Right lobe of liver (tissue), 6 donors: ENCODE data around the gene CACNA1D. TPM values are rescaled to one million over a fixed set of nuclear protein-coding genes. Genes with fewer than 3 reads are reported as not detected.

ENCODE experiments used
- ATAC-seq, 4 donors: fragments of 200-7000 bp; cut with Tn5 transposase; one replicate each; pipeline ENCODE4 v1.9.1; 2020; ENCODE audit warnings: mild to moderate bottlenecking in 4 of 4, moderate library complexity in 4 of 4
- DNase-seq, 3 donors: peaks; one replicate each; pipeline ENCODE4 v3.0.0-alpha.2; 2020
- H3K27ac ChIP-seq, 3 donors: fragments of 200-600 bp; one replicate each; pipeline ENCODE4 v1.8.0; 2022
- H3K27me3 ChIP-seq, 2 donors: fragments of 200-600 bp; one replicate each; pipeline ENCODE4 v1.8.0; 2022
- H3K36me3 ChIP-seq, 4 donors: fragments of 200-600 bp; sonication (generic) in 1 of 4; one replicate each; pipeline versions ENCODE4 v1.5.1 to v1.8.0; 2017 to 2022; ENCODE audit warnings: control low read depth in 1 of 4
- H3K4me1 ChIP-seq, 4 donors: fragments of 200-600 bp; sonication (generic) in 1 of 4; one replicate each; pipeline versions ENCODE4 v1.5.1 to v1.8.0; 2017 to 2022; ENCODE audit warnings: control low read depth in 1 of 4
- H3K4me3 ChIP-seq, 3 donors: fragments of 200-600 bp; one replicate each; pipeline ENCODE4 v1.8.0; 2022
- H3K9me3 ChIP-seq, 4 donors: fragments of 200-600 bp; sonication (generic) in 1 of 4; one replicate each; pipeline versions ENCODE4 v1.5.1 to v1.8.0; 2017 to 2022; ENCODE audit warnings: control low read depth in 1 of 4
- CTCF ChIP-seq, 4 donors: fragments of 200-600 bp in 3 of 4; fragments of 450-650 bp in 1 of 4; IDR thresholded peaks; one replicate each; pipeline versions ENCODE4 v1.5.1 to v1.8.0; 2016 to 2022; ENCODE audit warnings: antibody characterized with exemption in 4 of 4, mild to moderate bottlenecking in 2 of 4
- POLR2A ChIP-seq: fragments of 450-650 bp; IDR thresholded peaks from one replicate; pipeline ENCODE4 v1.6.1; 2017; ENCODE audit warnings: antibody characterized with exemption, mild to moderate bottlenecking
- WGBS: methylation state at CpG from one replicate; pipeline ENCODE4 v1.1.6; 2018; ENCODE audit warnings: low coverage, low lambda C conversion rate; ENCODE audit not compliant: insufficient coverage; ENCODE audit errors: missing lambda C conversion rate; 5-methylcytosine and 5-hydroxymethylcytosine counted together
- intact Hi-C, 2 donors: fragments of 100-400 bp; cut with DNase I; formaldehyde crosslinking; loops; one replicate each; pipeline versions ENCODE4 v1.11.2 to v1.14.1; 2022
- total RNA-seq, 6 experiments: library from RNA; depleted of rRNA in 2 of 6; stranded (reverse); fragments of >200 nt in 2 of 6; fragmentation: NEBNext Ultra II Directional in 3 of 6; extraction: Animal tissue kit (Norgen Biotek cat#: 25700) in 3 of 6; gene quantifications; one replicate each; pipeline versions ENCODE4 v1.1.0 to v1.2.4, GENCODE V29; 2016 to 2023
- donor health status: DM: no; HTN: yes; CAD: no.
- donor health status: DM: no; HTN: no; CAD: no.
- donor health status: DM: no; HTN: no; CAD: no.
- donor health status: DM: no; HTN: yes; CAD: no.
- donor health status: DM: no; HTN: yes; CAD: no.

Gene CACNA1D
- total RNA-seq, 6 experiments from 2014 or later, result 5.5 to 12.7 (median 9.3) TPM

GRCh38 chr3:53804697-53805462 is 310.5 kb downstream of the CACNA1D start:
- WGBS, result 78% methylated on average over 1 of the region's 14 CpGs
- intact Hi-C loops, result no loop called here
- H3K27me3 ChIP-seq, result no peaks in the 10 kb centered on the region
- no peaks in the 10 kb centered on the region for H3K36me3 ChIP-seq
- H3K4me1 ChIP-seq, result peaks cover 0 to 10% (median 0%) of the 10 kb centered on the region in 4 donors
- no peak for TF ChIP-seq POLR2A
- TF ChIP-seq CTCF (IDR thresholded peaks at IDR 0.05), result no peak
- ATAC-seq (no peak), DNase-seq (no peak)
- H3K9me3 ChIP-seq, result no peaks in the 10 kb centered on the region
- H3K27ac ChIP-seq, result no peak overlapping the region
- no peak overlapping the region for H3K4me3 ChIP-seq

- no peaks in the 10 kb centered on the region for H3K9me3 ChIP-seq
- DNase-seq (no peak), ATAC-seq (no peak)
- H3K4me3 ChIP-seq, result no peak overlapping the region
- no peaks in the 10 kb centered on the region for H3K36me3 ChIP-seq
- peaks cover 0 to 10% (median 0%) of the 10 kb centered on the region in 4 donors for H3K4me1 ChIP-seq
- intact Hi-C loops, result no loop called here
- 59% methylated on average over 3 of the region's 4 CpGs for WGBS
- no peaks in the 10 kb centered on the region for H3K27me3 ChIP-seq
- TF ChIP-seq POLR2A (no peak), CTCF (IDR thresholded peaks at IDR 0.05) (no peak)
- no peak overlapping the region for H3K27ac ChIP-seq
These were observed 311.2 kb downstream of the CACNA1D start for GRCh38 chr3:53805463-53806159.

- WGBS, result 40% methylated on average over 5 of the region's 10 CpGs
- Histone ChIP-seq H3K27ac (peak overlapping the region in 1 of 3 donors; percentile 57), H3K9me3 (no peaks in the 10 kb centered on the region), H3K4me3 (no peak overlapping the region), H3K27me3 (no peaks in the 10 kb centered on the region), H3K4me1 (peaks cover 0 to 10% (median 0%) of the 10 kb centered on the region in 4 donors), H3K36me3 (no peaks in the 10 kb centered on the region)
- intact Hi-C loops, result no loop called here
- DNase-seq (peak in 2 of 3 donors; percentile 39 to 55), ATAC-seq (peak; percentile 37 to 91 (median 56))
- TF ChIP-seq POLR2A (no peak), CTCF (IDR thresholded peaks at IDR 0.05) (no peak)
These were observed 312.0 kb downstream of the CACNA1D start for GRCh38 chr3:53806182-53807116.

- TF ChIP-seq CTCF (IDR thresholded peaks at IDR 0.05) (no peak), POLR2A (no peak)
- DNase-seq, result peak in 1 of 3 donors; percentile 33
- Histone ChIP-seq H3K9me3 (no peaks in the 10 kb centered on the region), H3K27ac (peak overlapping the region in 1 of 3 donors; percentile 57), H3K4me3 (no peak overlapping the region), H3K4me1 (peaks cover 0 to 10% (median 0%) of the 10 kb centered on the region in 4 donors), H3K36me3 (no peaks in the 10 kb centered on the region), H3K27me3 (no peaks in the 10 kb centered on the region)
- WGBS, result no CpG with 5 or more reads among the region's 15 CpGs
- intact Hi-C loops, result no loop called here
- ATAC-seq, result peak in 2 of 4 donors; percentile 2 to 4
These were observed 312.9 kb downstream of the CACNA1D start for GRCh38 chr3:53807117-53807810.
